HCT116 (cell line): Measurements from ENCODE around the gene FMN2.

Source experiments
- CEBPB ChIP-seq: IDR thresholded peaks from 2 replicates; pipeline ENCODE4 v1.6.1; 2012; ENCODE audit warnings: low read depth
- ELF1 ChIP-seq: IDR thresholded peaks from 2 replicates; pipeline ENCODE4 v1.6.1; 2012; ENCODE audit warnings: low read depth, borderline replicate concordance
- EZH2 ChIP-seq: fragments of 200-600 bp; sonication (generic); IDR thresholded peaks from 2 replicates; pipeline ENCODE4 v1.6.1; 2017; ENCODE audit warnings: antibody characterized with exemption, mixed run types
- EZH2phosphoT487 ChIP-seq: fragments of 200-600 bp; IDR thresholded peaks from 2 replicates; pipeline ENCODE4 v1.6.1; 2018; ENCODE audit warnings: antibody characterized with exemption, borderline replicate concordance
- POLR2A ChIP-seq: IDR thresholded peaks from 2 replicates; pipeline ENCODE4 v1.7.0; 2011; ENCODE audit warnings: borderline replicate concordance; ENCODE audit not compliant: insufficient read depth, insufficient read length; ENCODE audit errors: extremely low read depth
- POLR2AphosphoS5 ChIP-seq: IDR thresholded peaks from 2 replicates; pipeline ENCODE4 v1.6.1; 2011; ENCODE audit warnings: mild to moderate bottlenecking, low read depth, low read length, moderate library complexity
- YY1 ChIP-seq: IDR thresholded peaks from 2 replicates; pipeline ENCODE4 v1.6.1; 2011; ENCODE audit warnings: low read length, low read depth, moderate library complexity, mild to moderate bottlenecking; ENCODE audit not compliant: insufficient replicate concordance; ENCODE audit errors: extremely low read depth
- ZNF274 ChIP-seq: fragments of 200-500 bp; sonication (Bioruptor generic); IDR thresholded peaks from 2 replicates; pipeline ENCODE4 v1.6.1; 2014; ENCODE audit warnings: mild to moderate bottlenecking, low read depth, low read length, inconsistent platforms
- TF ChIP-seq, protein P1 (sequence below), 3 experiments: fragments of 200-600 bp in 1 of 3; sonication (generic) in 1 of 3; IDR thresholded peaks in 2 of 3; conservative IDR thresholded peaks in 1 of 3; 2 replicates each; pipeline ENCODE4 v1.5.1; 2012 to 2017; ENCODE audit warnings: low read depth in 2 of 3, low read length in 2 of 3, antibody characterized with exemption in 1 of 3, borderline replicate concordance in 1 of 3, control low read depth in 1 of 3, mild to moderate bottlenecking in 1 of 3, mixed read lengths in 1 of 3, mixed run types in 1 of 3, moderate library complexity in 1 of 3; ENCODE audit not compliant: insufficient read depth in 1 of 3
- TF ChIP-seq, protein P2 (sequence below): IDR thresholded peaks from 2 replicates; pipeline ENCODE4 v1.6.1; 2012

DNA sequence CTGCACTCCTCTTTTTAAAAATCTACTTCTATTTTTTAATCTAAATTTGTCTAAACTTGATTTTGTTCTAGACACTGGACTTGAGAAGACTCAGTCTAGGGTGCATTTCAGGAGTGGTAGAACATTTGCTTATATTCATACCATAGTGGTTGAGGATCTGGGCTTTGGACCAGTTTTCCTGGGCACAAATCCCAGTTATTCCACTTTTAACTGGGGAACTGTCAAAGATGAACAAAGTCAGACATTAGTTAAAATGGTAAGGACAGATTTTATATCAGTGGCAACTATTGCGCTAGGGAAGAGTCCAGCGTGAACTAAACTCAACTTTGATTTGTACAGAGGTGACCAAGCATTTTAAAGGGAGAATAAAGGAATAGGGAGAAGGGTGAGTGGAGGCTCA, 102.4 kb downstream of the FMN2 start:
- TF ChIP-seq, protein P1, sequence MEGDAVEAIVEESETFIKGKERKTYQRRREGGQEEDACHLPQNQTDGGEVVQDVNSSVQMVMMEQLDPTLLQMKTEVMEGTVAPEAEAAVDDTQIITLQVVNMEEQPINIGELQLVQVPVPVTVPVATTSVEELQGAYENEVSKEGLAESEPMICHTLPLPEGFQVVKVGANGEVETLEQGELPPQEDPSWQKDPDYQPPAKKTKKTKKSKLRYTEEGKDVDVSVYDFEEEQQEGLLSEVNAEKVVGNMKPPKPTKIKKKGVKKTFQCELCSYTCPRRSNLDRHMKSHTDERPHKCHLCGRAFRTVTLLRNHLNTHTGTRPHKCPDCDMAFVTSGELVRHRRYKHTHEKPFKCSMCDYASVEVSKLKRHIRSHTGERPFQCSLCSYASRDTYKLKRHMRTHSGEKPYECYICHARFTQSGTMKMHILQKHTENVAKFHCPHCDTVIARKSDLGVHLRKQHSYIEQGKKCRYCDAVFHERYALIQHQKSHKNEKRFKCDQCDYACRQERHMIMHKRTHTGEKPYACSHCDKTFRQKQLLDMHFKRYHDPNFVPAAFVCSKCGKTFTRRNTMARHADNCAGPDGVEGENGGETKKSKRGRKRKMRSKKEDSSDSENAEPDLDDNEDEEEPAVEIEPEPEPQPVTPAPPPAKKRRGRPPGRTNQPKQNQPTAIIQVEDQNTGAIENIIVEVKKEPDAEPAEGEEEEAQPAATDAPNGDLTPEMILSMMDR (IDR thresholded peaks at IDR 0.05 in 2 of 3, conservative IDR thresholded peaks at IDR 0.05 in 1 of 3; ENCODE audit: borderline replicate concordance in 1 of 3, insufficient read depth in 1 of 3, low read depth in 2 of 3, low read length in 2 of 3), result no peak
- TF ChIP-seq YY1 (no peak), EZH2phosphoT487 (no peak), POLR2A (no peak), CEBPB (no peak), POLR2AphosphoS5 (no peak), ZNF274 (no peak), EZH2 (no peak), ELF1 (no peak)
- TF ChIP-seq, protein P2, sequence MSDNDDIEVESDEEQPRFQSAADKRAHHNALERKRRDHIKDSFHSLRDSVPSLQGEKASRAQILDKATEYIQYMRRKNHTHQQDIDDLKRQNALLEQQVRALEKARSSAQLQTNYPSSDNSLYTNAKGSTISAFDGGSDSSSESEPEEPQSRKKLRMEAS, result no peak
